ENCODE measurements around the gene ALDOC. TPM values are rescaled to one million over a fixed set of nuclear protein-coding genes. Genes with fewer than 3 reads are reported as not detected.

ALDOC gene
- total RNA-seq, 1 experiment from 2014 or later = 1.3 TPM

DNA sequence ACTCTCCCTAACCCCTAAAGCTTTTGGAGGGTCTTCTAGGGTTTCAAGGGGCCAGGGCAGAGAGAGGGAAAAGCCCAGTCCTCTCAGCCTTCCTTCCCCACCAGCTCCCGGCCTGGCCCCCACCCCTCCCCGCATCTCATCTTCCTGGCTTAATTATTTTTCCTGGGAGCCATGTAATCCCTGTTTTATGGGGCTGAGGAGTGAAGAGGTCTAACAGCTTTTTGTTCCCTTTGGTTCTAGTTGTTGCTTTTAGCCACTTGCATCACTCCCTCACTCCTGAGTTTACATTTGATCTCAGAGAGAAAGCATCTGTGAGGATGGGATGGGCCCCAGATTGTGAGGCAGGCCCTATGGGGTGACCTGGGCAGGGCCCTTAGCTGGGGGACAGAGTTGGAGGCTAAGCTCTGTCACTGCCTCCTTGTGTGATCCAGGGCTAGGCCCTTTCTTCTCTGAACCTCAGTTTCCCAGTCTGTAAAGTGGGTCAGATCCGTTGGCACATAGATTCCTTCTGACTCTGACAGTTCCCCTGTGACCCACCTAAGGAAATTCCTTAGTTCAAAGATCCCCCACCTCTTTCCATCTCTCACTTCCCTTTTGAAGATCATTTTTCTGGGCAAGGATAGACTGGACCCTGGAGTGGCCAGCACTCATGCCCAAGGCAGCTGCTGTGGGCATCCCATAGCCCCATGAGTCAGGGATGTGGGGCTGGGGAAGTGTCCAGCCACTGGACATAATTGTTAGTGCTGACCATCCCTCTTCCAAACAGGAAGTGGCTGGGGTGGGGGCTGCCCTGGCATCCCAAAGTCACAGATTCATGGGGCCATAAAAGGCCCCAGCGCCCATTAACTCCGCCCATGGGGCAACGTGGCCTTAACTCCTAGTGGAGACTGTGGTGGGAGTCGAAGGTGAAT, 44.4 kb downstream of the ALDOC start:
- peak; percentile 39 for DNase-seq (ENCODE audit: low spot score)

DNA sequence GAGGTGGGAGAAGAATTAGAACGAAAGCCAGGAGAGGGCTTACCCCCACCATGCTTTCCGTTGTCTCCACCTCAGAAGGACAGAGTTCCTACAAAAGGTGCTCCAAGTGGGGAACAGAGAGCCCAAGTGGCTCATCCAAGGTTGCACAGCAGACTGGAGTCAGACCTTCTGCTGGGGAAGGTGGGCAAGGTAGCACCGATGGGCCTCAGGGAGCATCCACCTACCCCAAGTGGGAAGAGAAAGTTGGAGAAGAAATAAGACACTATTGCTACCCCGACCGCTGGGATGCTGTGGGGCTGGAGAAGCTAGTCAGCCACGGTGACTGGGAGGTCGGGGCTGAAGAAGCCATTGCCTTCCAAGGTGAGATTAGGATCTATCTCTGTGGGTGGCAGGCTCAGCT, 45.8 kb downstream of the ALDOC start:
- DNase-seq (ENCODE audit: low spot score) = no peak

DNA sequence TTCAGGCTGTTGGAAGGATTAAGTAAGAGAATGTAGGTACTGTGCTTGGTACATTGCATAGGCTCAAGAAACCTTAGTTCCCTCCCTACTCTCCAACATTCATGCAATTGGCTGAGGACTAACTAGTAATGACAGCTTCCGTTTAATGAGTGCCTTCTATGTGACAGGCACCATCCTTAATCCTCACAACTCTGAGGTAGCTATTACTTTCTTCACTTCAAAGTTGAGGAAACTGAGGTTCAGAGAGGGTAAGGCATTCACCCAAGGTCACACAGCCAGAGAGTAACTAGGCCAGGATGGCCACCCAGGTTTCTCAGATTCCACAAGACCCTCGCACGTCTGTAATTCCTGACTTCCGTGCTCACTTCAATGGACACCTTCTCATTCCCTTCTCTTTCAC, 46.4 kb downstream of the ALDOC start:
- no peak for DNase-seq (ENCODE audit: low spot score)

DNA sequence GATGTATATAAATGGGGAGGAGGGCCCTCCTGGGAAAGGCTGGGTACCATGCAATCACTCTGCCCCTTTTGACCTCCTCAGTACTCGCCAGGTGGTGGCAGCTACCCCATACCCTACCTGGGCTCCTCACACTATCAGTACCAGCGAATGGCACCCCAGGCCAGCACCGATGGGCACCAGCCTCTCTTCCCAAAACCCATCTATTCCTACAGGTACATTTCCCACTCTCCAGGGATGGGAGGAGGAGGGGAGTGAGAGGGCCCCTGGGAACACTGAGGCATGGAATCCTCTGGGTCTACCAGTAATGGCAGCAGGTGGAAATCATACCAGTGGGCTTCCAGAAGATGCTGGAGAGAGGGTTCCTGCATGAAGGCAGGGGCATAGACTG, 47.7 kb downstream of the ALDOC start:
- DNase-seq (ENCODE audit: low spot score) = no peak

DNA sequence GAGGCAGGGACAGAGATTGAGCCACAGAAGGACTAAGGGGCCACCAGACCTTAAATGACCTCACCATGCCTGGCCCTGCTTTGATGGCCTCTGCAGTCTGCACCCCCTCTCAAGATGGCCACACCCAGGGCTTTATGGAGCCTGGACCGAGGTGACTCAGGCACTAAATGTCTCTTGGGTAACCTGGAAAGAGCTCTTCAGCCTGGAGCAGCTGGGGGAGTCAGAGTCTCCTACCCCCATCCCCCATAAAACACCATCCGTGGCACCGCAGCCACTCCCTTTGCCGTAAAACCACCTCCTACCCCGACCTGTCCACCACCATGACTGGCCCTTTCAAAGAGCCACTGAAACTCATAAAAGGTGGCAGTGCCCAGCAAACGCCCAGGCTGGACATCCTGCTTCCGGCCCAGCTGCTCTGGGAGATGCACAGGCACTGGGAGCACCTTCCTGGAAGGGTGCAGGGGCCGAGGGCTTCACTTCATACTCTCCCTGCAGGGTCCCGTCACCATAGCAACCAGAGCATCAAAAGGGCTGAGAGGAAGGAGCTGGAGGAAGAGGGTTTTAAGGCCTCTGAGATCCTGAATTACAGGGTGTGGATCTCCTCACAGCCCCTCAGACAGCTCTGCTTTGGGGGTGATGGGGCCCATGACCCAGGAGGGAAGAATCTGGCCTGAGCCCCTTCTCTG, 48.2 kb downstream of the ALDOC start:
- peak; percentile 63 for DNase-seq (ENCODE audit: low spot score)

DNA sequence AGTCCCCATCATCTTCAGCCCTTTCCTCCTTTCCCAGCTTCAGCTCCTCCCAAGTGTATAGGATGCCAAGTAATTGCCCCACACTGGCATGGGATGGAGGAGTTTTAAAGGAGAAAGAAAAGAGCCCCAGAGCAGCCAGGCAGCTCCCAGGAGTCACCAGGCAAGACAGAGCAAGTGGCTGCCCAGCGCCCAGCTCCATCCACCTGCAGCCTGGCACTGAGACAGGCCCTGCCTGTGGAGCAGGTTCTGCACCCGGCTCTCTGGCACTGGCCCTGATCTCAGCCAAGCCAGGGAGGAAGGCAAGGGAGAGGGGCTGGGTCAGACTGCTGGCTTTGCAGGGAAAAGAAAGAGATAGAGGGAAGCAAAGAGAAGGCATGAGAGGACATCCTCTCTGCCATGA, 48.8 kb downstream of the ALDOC start:
- DNase-seq (ENCODE audit: low spot score) = no peak

DNA sequence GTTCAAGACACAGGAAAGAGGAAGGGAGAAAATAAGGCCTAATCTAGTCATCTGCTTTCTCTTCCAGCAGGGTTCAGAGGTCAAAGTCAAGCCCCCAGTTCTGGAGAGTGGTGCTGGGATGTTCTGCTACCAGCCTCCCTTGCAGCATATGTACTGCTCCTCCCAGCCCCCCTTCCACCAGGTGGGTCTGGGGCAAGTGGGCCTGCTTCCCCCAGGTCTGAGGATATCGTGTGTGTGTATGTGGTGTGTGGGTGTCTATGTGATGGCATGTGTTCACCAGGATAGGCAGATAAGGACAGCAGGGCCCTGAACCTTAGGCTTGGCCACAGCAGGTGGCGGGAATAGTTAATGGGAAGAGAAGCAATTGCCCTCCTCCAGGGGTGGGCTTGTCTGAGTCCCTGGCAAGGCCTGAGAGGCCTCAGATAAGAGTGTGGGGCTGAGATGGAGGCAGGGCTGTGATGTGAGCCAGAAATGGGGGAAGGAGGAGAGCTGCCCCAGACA, 49.5 kb downstream of the ALDOC start:
- DNase-seq (ENCODE audit: low spot score) = no peak

DNA sequence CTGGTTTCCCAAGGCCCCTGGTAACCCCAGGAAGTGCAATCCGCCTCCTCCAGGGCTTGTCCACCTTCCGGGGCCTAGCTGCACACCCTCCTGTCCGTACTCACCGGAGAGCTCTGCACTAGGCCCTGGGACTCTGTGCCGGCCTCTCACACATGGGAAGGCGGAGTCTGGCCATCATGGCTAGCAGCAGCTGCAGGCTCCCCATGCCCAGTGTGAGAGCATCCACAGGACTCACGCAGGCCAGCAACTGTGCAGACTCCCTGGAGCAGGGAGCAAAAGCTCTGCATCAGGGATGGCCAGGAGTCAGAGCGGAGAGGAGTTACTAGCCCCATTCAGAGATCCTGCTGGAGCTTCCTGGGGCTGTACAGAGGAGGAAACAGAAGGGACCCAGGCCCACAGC, 50.3 kb downstream of the ALDOC start:
- DNase-seq (ENCODE audit: low spot score) = no peak

DNA sequence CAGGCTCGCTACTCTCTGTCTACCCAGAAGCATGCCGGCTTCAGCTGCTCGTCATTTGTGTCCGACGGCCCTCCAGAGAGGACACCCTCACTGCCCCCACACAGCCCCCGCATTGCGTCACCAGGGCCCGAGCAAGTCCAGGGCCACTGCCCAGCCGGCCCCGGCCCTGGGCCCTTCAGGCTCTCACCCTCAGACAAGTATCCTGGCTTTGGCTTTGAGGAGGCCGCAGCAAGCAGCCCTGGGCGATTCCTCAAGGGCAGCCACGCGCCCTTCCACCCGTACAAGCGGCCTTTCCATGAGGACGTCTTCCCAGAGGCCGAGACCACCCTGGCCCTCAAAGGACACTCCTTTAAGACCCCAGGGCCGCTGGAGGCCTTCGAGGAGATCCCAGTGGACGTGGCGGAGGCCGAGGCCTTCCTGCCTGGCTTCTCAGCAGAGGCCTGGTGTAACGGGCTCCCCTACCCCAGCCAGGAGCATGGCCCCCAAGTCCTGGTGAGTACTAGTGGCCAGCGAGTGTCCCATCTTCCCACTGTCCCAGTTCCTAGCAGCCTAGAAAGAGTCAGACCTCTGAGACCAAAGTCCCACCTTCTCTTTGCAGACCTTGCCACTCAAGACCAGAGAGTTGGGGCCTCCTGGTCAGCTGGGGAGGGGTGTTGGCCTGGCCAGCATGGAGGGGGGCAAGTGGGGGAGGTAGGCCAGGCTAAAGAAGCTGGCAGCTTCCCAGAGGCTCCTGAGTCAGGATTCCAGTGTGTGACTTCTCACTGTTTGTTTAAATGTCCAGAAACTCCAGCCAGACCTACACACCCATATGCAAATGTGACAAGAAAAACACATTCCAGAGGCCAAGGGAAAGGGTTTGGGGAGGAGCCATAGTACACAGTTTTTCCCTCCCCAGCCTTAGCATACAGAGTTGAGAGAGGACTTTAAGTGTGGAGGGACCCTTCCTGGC, 51.9 kb downstream of the ALDOC start:
- DNase-seq (ENCODE audit: low spot score) = peak; percentile 80

DNA sequence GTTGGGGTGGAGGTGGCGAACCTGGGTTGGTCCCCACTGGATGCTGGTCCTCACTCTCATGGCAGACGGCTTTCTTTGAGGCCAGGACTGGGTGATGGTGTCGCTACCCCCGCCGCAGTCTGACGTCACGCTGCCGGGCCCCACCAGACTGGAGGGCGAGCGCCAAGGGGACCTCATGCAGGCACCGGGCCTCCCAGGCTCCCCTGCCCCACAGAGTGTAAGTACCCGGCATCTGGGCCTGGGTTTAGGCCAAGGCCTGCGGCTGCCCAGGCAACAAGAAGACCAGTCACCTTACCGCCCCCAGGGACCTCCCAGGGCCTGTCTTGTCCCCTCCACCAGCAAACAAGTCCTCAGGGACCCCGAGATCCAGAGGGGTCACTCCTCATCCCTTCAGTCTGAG, 52.8 kb downstream of the ALDOC start:
- no peak for DNase-seq (ENCODE audit: low spot score)

DNA sequence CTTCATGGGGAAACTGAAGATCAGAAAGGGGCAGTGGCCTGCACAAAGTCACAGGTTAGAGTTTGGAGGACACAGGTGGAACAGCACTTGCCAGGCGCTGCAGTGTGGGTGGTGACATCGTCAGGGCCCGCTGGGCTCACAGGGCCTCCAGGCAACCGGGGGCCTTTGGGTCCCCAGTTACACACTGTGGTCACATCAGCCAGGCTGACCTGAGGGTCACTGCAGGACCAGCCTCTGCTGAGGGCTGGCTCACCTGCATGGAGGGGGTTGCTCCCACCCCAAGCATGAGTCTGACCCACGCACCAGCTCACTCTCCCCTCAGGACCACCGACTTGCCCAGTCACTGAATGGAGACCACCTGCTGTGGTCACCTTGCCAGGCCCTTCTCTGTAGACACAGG, 53.5 kb downstream of the ALDOC start:
- DNase-seq (ENCODE audit: low spot score) = no peak

Other genes with a start within 250 kb of the ALDOC start
- gene IFT20, start 241.4 kb downstream of the ALDOC start, total RNA-seq (2014; rRNA removed; shearing (Covaris generic)) = 38.9 and 45.5 TPM in 2 replicates
- gene TNFAIP1, start 241.1 kb downstream of the ALDOC start, total RNA-seq (2014; rRNA removed; shearing (Covaris generic)) = 36.2 and 44.7 TPM in 2 replicates
- 166 and 176 TPM in 2 replicates for gene POLDIP2, start 219.4 kb downstream of the ALDOC start, total RNA-seq (2014; rRNA removed; shearing (Covaris generic))
- not detected in 2 replicates for gene SEBOX, start 211.7 kb downstream of the ALDOC start, total RNA-seq (2014; rRNA removed; shearing (Covaris generic))
- 0.43 and 4.4 TPM in 2 replicates for gene VTN, start 206.6 kb downstream of the ALDOC start, total RNA-seq (2014; rRNA removed; shearing (Covaris generic))
- 20.2 and 23.2 TPM in 2 replicates for gene SARM1, start 205.2 kb downstream of the ALDOC start, total RNA-seq (2014; rRNA removed; shearing (Covaris generic))
- 2.5 and 4.9 TPM in 2 replicates for gene SLC46A1, start 170.7 kb downstream of the ALDOC start, total RNA-seq (2014; rRNA removed; shearing (Covaris generic))
- gene SLC13A2, start 103.3 kb downstream of the ALDOC start, total RNA-seq (2014; rRNA removed; shearing (Covaris generic)) = not detected in 2 replicates
- 0.22 TPM in 1 of 2 replicates, not detected in the other for gene FOXN1, start 70.5 kb downstream of the ALDOC start, total RNA-seq (2014; rRNA removed; shearing (Covaris generic))
- 65.5 and 73.5 TPM in 2 replicates for gene UNC119, start 24.3 kb downstream of the ALDOC start, total RNA-seq (2014; rRNA removed; shearing (Covaris generic))
- 48.9 and 83.5 TPM in 2 replicates for gene PIGS, start 5.4 kb downstream of the ALDOC start, total RNA-seq (2014; rRNA removed; shearing (Covaris generic))
- 162 and 170 TPM in 2 replicates for gene SPAG5, start 22.1 kb upstream of the ALDOC start, total RNA-seq (2014; rRNA removed; shearing (Covaris generic))
- 6.5 and 8.4 TPM in 2 replicates for gene RSKR, start 37.3 kb upstream of the ALDOC start, total RNA-seq (2014; rRNA removed; shearing (Covaris generic))
- 119 and 131 TPM in 2 replicates for gene BLTP2, start 68.3 kb upstream of the ALDOC start, total RNA-seq (2014; rRNA removed; shearing (Covaris generic))
- 102 and 112 TPM in 2 replicates for gene SDF2, start 85.0 kb upstream of the ALDOC start, total RNA-seq (2014; rRNA removed; shearing (Covaris generic))
- gene SUPT6H, start 85.3 kb upstream of the ALDOC start, total RNA-seq (2014; rRNA removed; shearing (Covaris generic)) = 52.7 and 55.8 TPM in 2 replicates
- gene PROCA1, start 135.0 kb upstream of the ALDOC start, total RNA-seq (2014; rRNA removed; shearing (Covaris generic)) = 1.2 and 2.0 TPM in 2 replicates
- gene RAB34, start 141.0 kb upstream of the ALDOC start, total RNA-seq (2014; rRNA removed; shearing (Covaris generic)) = 246 and 286 TPM in 2 replicates
- 697 and 1,197 TPM in 2 replicates for gene RPL23A, start 143.1 kb upstream of the ALDOC start, total RNA-seq (2014; rRNA removed; shearing (Covaris generic))
- 3.3 and 3.9 TPM in 2 replicates for gene TLCD1, start 149.3 kb upstream of the ALDOC start, total RNA-seq (2014; rRNA removed; shearing (Covaris generic))
- 1.5 and 2.5 TPM in 2 replicates for gene NEK8, start 151.9 kb upstream of the ALDOC start, total RNA-seq (2014; rRNA removed; shearing (Covaris generic))
- gene TRAF4, start 167.1 kb upstream of the ALDOC start, total RNA-seq (2014; rRNA removed; shearing (Covaris generic)) = 75.5 and 90.6 TPM in 2 replicates